Gastrocnemius medialis (tissue), 4 donors: ENCODE results near the gene DHCR24. TPM values are rescaled to one million over a fixed set of nuclear protein-coding genes. Genes with fewer than 3 reads are reported as not detected.

ENCODE experiments used
- ATAC-seq, 2 donors: fragments of 150-250 bp; one replicate each; pipeline ENCODE4 v1.9.1; 2016
- DNase-seq, 2 donors: peaks; one replicate each; pipeline ENCODE4 v3.0.0-alpha.2; 2019
- H3K27ac ChIP-seq, 4 donors: fragments of 200-600 bp; sonication (generic); 1 replicate in 1 of 4; 2 replicates in 3 of 4; pipeline ENCODE4 v1.5.1; 2016 to 2018; ENCODE audit warnings: mild to moderate bottlenecking in 2 of 4, moderate library complexity in 1 of 4
- H3K27me3 ChIP-seq, 3 donors: fragments of 200-600 bp; sonication (generic) in 2 of 3; 1 replicate in 1 of 3; 2 replicates in 2 of 3; pipeline versions ENCODE4 v1.5.1 to v1.6.0; 2016 to 2019; ENCODE audit warnings: mild to moderate bottlenecking in 1 of 3, moderate library complexity in 1 of 3
- H3K36me3 ChIP-seq, 2 donors: fragments of 200-600 bp; sonication (generic) in 1 of 2; one replicate each; pipeline ENCODE4 v1.5.1; 2017 to 2018
- H3K4me1 ChIP-seq, 2 donors: fragments of 200-600 bp; sonication (generic) in 1 of 2; one replicate each; pipeline ENCODE4 v1.5.1; 2016 to 2017; ENCODE audit warnings: mild to moderate bottlenecking in 2 of 2
- H3K4me3 ChIP-seq, 4 donors: fragments of 200-600 bp; sonication (generic) in 3 of 4; 1 replicate in 1 of 4; 2 replicates in 3 of 4; pipeline ENCODE4 v1.5.1; 2016 to 2019; ENCODE audit warnings: mild to moderate bottlenecking in 2 of 4
- H3K9me3 ChIP-seq, 3 donors: fragments of 200-600 bp; sonication (generic) in 2 of 3; 1 replicate in 1 of 3; 2 replicates in 2 of 3; pipeline ENCODE4 v1.5.1; 2016 to 2019
- CTCF ChIP-seq, 5 experiments: fragments of 450-650 bp in 3 of 5; fragments of 200-600 bp in 2 of 5; sonication (generic) in 2 of 5; IDR thresholded peaks in 4 of 5; conservative IDR thresholded peaks in 1 of 5; 1 replicate in 4 of 5; 2 replicates in 1 of 5; pipeline ENCODE4 v1.5.1; 2016 to 2019; ENCODE audit warnings: antibody characterized with exemption in 5 of 5, mild to moderate bottlenecking in 3 of 5, moderate library complexity in 3 of 5
- POLR2A ChIP-seq, 2 donors: fragments of 450-650 bp; IDR thresholded peaks; one replicate each; pipeline ENCODE4 v1.6.1; 2017; ENCODE audit warnings: antibody characterized with exemption in 2 of 2, mild to moderate bottlenecking in 2 of 2, moderate library complexity in 2 of 2
- in situ Hi-C, 4 donors: fragments of 200-750 bp; cut with MboI; loops; one replicate each; pipeline versions ENCODE4 v1.15.0 to v1.8.0; 2017; ENCODE audit warnings: low sequenced_read_pairs in 4 of 4
- intact Hi-C: fragments of 100-400 bp; cut with DNase I; formaldehyde crosslinking; loops from one replicate; pipeline ENCODE4 v1.15.1; 2023; ENCODE audit warnings: low total_unique reads
- total RNA-seq, 4 donors: library from RNA; depleted of rRNA; stranded (reverse); fragments of >200 nt; gene quantifications; one replicate each; pipeline versions ENCODE4 v1.1.0 to v1.2.3, GENCODE V29; 2016

The DHCR24 gene
- total RNA-seq, 4 donors from 2014 or later = 155 to 362 (median 207) TPM

GRCh38 chr1:54808443-54809207, 78.4 kb downstream of the DHCR24 start:
- TF ChIP-seq CTCF (IDR thresholded peaks at IDR 0.05 in 4 of 5, conservative IDR thresholded peaks at IDR 0.05 in 1 of 5) = no peak
- TF ChIP-seq POLR2A (IDR thresholded peaks at IDR 0.05) = no peak
- H3K27ac ChIP-seq = no peak overlapping the region
- no peaks in the 10 kb centered on the region for H3K9me3 ChIP-seq
- ATAC-seq (no peak), DNase-seq (no peak)
- intact Hi-C loops (no loop called here), in situ Hi-C loops (loop anchor here in 1 of 4 donors (25.0 kb wide), 1 partner anchor 696 kb away; no protein-coding TSS in a partner anchor)
- no peaks in the 10 kb centered on the region for H3K4me1 ChIP-seq
- no peaks in the 10 kb centered on the region for H3K36me3 ChIP-seq
- H3K27me3 ChIP-seq = no peaks in the 10 kb centered on the region
- no peak overlapping the region for H3K4me3 ChIP-seq

- DNase-seq (no peak), ATAC-seq (no peak)
- no peaks in the 10 kb centered on the region for H3K4me1 ChIP-seq
- no peaks in the 10 kb centered on the region for H3K9me3 ChIP-seq
- in situ Hi-C loops (loop anchor here in 1 of 4 donors (25.0 kb wide), 1 partner anchor 695 kb away; no protein-coding TSS in a partner anchor), intact Hi-C loops (no loop called here)
- H3K27me3 ChIP-seq = peaks cover 0 to 2% (median 0%) of the 10 kb centered on the region in 3 donors
- H3K36me3 ChIP-seq = no peaks in the 10 kb centered on the region
- no peak overlapping the region for H3K4me3 ChIP-seq
- TF ChIP-seq CTCF (IDR thresholded peaks at IDR 0.05 in 4 of 5, conservative IDR thresholded peaks at IDR 0.05 in 1 of 5) (no peak), POLR2A (IDR thresholded peaks at IDR 0.05) (no peak)
- H3K27ac ChIP-seq = no peak overlapping the region
Observed at GRCh38 chr1:54807756-54808155, 79.2 kb downstream of the DHCR24 start.

GRCh38 chr1:54806931-54807611, 79.9 kb downstream of the DHCR24 start:
- in situ Hi-C loops = loop anchor here in 1 of 4 donors (25.0 kb wide), 1 partner anchor 695 kb away; no protein-coding TSS in a partner anchor

GRCh38 chr1:54805981-54806381, 81.0 kb downstream of the DHCR24 start:
- DNase-seq = no peak
- in situ Hi-C loops = loop anchor here in 1 of 4 donors (25.0 kb wide), 1 partner anchor 694 kb away; no protein-coding TSS in a partner anchor
- ATAC-seq = no peak

More at GRCh38 chr1:54806931-54807611, 79.9 kb downstream of the DHCR24 start:
- intact Hi-C loops = no loop called here
- Histone ChIP-seq H3K27me3 (peaks cover under 1 to 9% (median 3%) of the 10 kb centered on the region in 3 donors), H3K4me1 (no peaks in the 10 kb centered on the region), H3K4me3 (no peak overlapping the region), H3K9me3 (no peaks in the 10 kb centered on the region), H3K27ac (no peak overlapping the region), H3K36me3 (no peaks in the 10 kb centered on the region)
- no peak for ATAC-seq
- no peak for DNase-seq
- TF ChIP-seq POLR2A (IDR thresholded peaks at IDR 0.05) = no peak
- no peak for TF ChIP-seq CTCF (IDR thresholded peaks at IDR 0.05 in 4 of 5, conservative IDR thresholded peaks at IDR 0.05 in 1 of 5)

More at GRCh38 chr1:54805981-54806381, 81.0 kb downstream of the DHCR24 start:
- no peaks in the 10 kb centered on the region for H3K36me3 ChIP-seq
- TF ChIP-seq POLR2A (IDR thresholded peaks at IDR 0.05) (no peak), CTCF (IDR thresholded peaks at IDR 0.05 in 4 of 5, conservative IDR thresholded peaks at IDR 0.05 in 1 of 5) (no peak)
- H3K27me3 ChIP-seq = peaks cover 12 to 20% (median 13%) of the 10 kb centered on the region in 3 donors
- intact Hi-C loops = no loop called here
- no peak overlapping the region for H3K4me3 ChIP-seq
- no peaks in the 10 kb centered on the region for H3K9me3 ChIP-seq
- H3K27ac ChIP-seq = no peak overlapping the region
- H3K4me1 ChIP-seq = peaks cover 0 to 3% of the 10 kb centered on the region in 2 donors
